ENCODE results near the gene SSBP3. TPM values are rescaled to one million over a fixed set of nuclear protein-coding genes. Genes with fewer than 3 reads are reported as not detected.
A peak's percentile ranks its signal among the peaks of the same experiment; 100 is the strongest.

Gene SSBP3
- total and polyA plus RNA-seq, 9 of the 15 experiments (the other 6 are each of a cell fraction or from before 2014, with no cell fraction given), result 8.7 to 108 (median 33.8) TPM

- Histone ChIP-seq H3K4me1 (replicated peaks in 1 of 2; ENCODE audit: control insufficient read depth in 2 of 2, insufficient read depth in 2 of 2, low read length in 2 of 2) (no peaks in the 10 kb centered on the region), H3K9me3 (replicated peaks; ENCODE audit: control insufficient read depth, insufficient read depth, low read depth, low read length) (no peaks in the 10 kb centered on the region), H3K9ac (ENCODE audit: insufficient read depth in 1 of 2, low read depth in 2 of 2, low read length in 2 of 2) (0 out of 4 replicates have a peak overlapping the region, but pooled peaks of 1 of the 2 experiments have one; percentile 10), H3K9me1 (ENCODE audit: control insufficient read depth, insufficient read depth, low read length) (no peaks in the 10 kb centered on the region), H3K4me2 (ENCODE audit: insufficient read depth, low read length) (no peak overlapping the region), H3K27me3 (ENCODE audit: control insufficient read depth in 2 of 2, insufficient read depth in 2 of 2, low read length in 2 of 2) (no peaks in the 10 kb centered on the region), H4K20me1 (replicated peaks; ENCODE audit: control insufficient read depth, insufficient read depth, low read length) (no peaks in the 10 kb centered on the region), H3K79me2 (ENCODE audit: control insufficient read depth, insufficient read depth, low read length) (no peaks in the 10 kb centered on the region), H2AFZ (ENCODE audit: low read depth, low read length) (no peak overlapping the region), H3K36me3 (ENCODE audit: control insufficient read depth, insufficient read depth, low read length) (peaks cover 22% of the 10 kb centered on the region; the same call in 2 of the 3 replicates), H3K27ac (ENCODE audit: extremely low read depth, low read depth, low read length) (no peak overlapping the region), H3K4me3 (no peak overlapping the region)
- FAIRE-seq (no peak), ATAC-seq (no peak), DNase-seq (ENCODE audit: extremely low read depth in 1 of 4, low spot score in 3 of 4) (no peak)
- in situ Hi-C loops (cut with MboI), result no loop called here
- intact Hi-C loops (cut with micrococcal nuclease), result no loop called here
- ChIA-PET POLR2A (interaction anchor here (0.7 to 1.6 kb wide), 4 partner anchors 11 to 258 kb away, joined by 3 read pairs; partner anchors contain the start of gene MRPL37), CTCF (ENCODE audit: low intra/inter-chr PET ratio) (no interaction called here)
- BruUV-seq (replicated peaks), result no TSS peak
- 54% methylated on average over 9 of the region's 9 CpGs for WGBS (ENCODE audit: insufficient coverage, low coverage, missing lambda C conversion rate)
- TF ChIP-seq ZNF354B (CRISPR knock-in tag; IDR thresholded peaks at IDR 0.05), result no peak
- TF ChIP-seq ZNF395 (CRISPR knock-in tag; IDR thresholded peaks at IDR 0.05), result no peak
- TF ChIP-seq SRSF9 (IDR thresholded peaks at IDR 0.05; ENCODE audit: borderline replicate concordance, low read depth, low read length), result no peak
- no peak for TF ChIP-seq ZNF518B (CRISPR knock-in tag; IDR thresholded peaks at IDR 0.05)
Observed at GRCh38 chr1:54178296-54179070, 227.7 kb downstream of the SSBP3 start.
